IPS-NIHi7 (cell line): ENCODE data around the gene OPRM1.

Experiments
- DNase-seq: peaks from one replicate; pipeline ENCODE4 v3.0.0; 2012; ENCODE audit warnings: mixed read lengths; ENCODE audit errors: extremely low spot score

Gene OPRM1

GRCh38 chr6:154206141-154206540, 167.1 kb downstream of the OPRM1 start:
- no peak for DNase-seq

- DNase-seq = no peak
Measured at GRCh38 chr6:154206996-154207395, 168.0 kb downstream of the OPRM1 start.

- no peak for DNase-seq
Measured at GRCh38 chr6:154209555-154209954, 170.5 kb downstream of the OPRM1 start.

GRCh38 chr6:154210678-154211077, 171.6 kb downstream of the OPRM1 start:
- DNase-seq = no peak

- no peak for DNase-seq
Measured at GRCh38 chr6:154213782-154214181, 174.7 kb downstream of the OPRM1 start.

- no peak for DNase-seq
Measured at GRCh38 chr6:154218301-154218700, 179.3 kb downstream of the OPRM1 start.

- no peak for DNase-seq
Measured at GRCh38 chr6:154218787-154219186, 179.7 kb downstream of the OPRM1 start.

- DNase-seq = peak; percentile 16
Measured at GRCh38 chr6:154219250-154219649, 180.2 kb downstream of the OPRM1 start.

GRCh38 chr6:154222716-154223115, 183.7 kb downstream of the OPRM1 start:
- DNase-seq = no peak

GRCh38 chr6:154223296-154223695, 184.3 kb downstream of the OPRM1 start:
- no peak for DNase-seq

GRCh38 chr6:154226461-154226860, 187.4 kb downstream of the OPRM1 start:
- no peak for DNase-seq

GRCh38 chr6:154227862-154228520, 189.0 kb downstream of the OPRM1 start:
- DNase-seq = no peak

- no peak for DNase-seq
Measured at GRCh38 chr6:154228521-154228905, 189.5 kb downstream of the OPRM1 start.

- no peak for DNase-seq
Measured at GRCh38 chr6:154229786-154230185, 190.7 kb downstream of the OPRM1 start.

- no peak for DNase-seq
Measured at GRCh38 chr6:154230393-154230792, 191.4 kb downstream of the OPRM1 start.

- DNase-seq = no peak
Measured at GRCh38 chr6:154230910-154231595, 192.0 kb downstream of the OPRM1 start.

GRCh38 chr6:154232013-154232910, 193.2 kb downstream of the OPRM1 start:
- no peak for DNase-seq

GRCh38 chr6:154233383-154233782, 194.3 kb downstream of the OPRM1 start:
- no peak for DNase-seq

GRCh38 chr6:154234019-154234772, 195.2 kb downstream of the OPRM1 start:
- no peak for DNase-seq

GRCh38 chr6:154236646-154237301, 197.7 kb downstream of the OPRM1 start:
- DNase-seq = no peak

GRCh38 chr6:154238831-154239230, 199.8 kb downstream of the OPRM1 start:
- DNase-seq = no peak
